ENCODE results near the gene LUC7L2. TPM values are rescaled to one million over a fixed set of nuclear protein-coding genes. Genes with fewer than 3 reads are reported as not detected.

LUC7L2 gene
- total and polyA plus RNA-seq, 2 of the 8 experiments (the other 6 are each of a cell fraction or from before 2014, with no cell fraction given) = 22.9 to 67.8 TPM

DNA sequence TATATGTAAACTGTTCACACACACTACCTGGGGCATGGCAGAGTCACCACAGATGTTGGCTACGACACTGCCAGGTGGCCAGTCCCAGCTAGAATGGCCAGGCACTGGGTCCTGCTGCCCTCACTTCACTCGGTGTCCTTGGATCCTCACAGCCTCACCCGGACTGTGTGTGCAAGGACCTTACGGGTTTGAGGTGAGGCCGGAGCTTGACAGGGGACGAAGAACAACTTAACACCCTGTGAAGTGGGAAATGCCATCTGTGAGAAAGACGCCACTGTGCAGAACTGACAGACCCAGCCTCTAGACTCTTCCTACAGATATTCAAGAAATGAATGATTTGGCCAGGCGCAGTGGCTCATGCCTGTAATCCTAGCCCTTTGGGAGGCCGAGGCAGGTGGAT is 77.1 kb downstream of the LUC7L2 start (continued):
- no peak for TF ChIP-seq SP1 (IDR thresholded peaks at IDR 0.05; ENCODE audit: low read depth, low read length)

All from H1 (cell line).